CD4-positive, alpha-beta T cell treated with Interleukin-6 at 100 ng/mL for 8 hours (primary cell): ENCODE data around the gene PRKD2.

Experiments
- DNase-seq: peaks from one replicate; pipeline ENCODE4 v3.0.0-alpha.2; 2020; ENCODE audit warnings: mixed read lengths, low spot score

The PRKD2 gene

GRCh38 chr19:46741447-46741846, 24.5 kb upstream of the PRKD2 start:
- DNase-seq = no peak

GRCh38 chr19:46739290-46739771, 22.4 kb upstream of the PRKD2 start:
- no peak for DNase-seq

GRCh38 chr19:46737761-46738171, 20.9 kb upstream of the PRKD2 start:
- DNase-seq = no peak

DNA sequence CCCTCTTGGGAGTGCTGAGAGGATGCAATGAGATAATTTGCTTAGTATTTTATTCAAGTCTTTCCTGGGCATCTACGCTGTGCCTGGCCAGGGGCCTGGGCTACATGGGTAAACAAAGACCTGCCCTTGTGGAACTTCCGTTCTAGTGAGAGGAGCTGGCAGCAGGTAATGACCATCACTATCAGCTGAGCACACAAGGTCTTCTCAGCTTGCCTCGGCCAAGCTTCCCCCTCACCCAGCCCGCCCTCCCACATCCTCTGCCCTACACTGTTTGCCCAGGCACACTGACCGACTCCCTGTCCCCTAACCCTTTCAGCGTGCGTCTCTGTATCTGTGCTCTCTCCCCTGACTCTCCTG, 20.4 kb upstream of the PRKD2 start:
- DNase-seq = no peak

DNA sequence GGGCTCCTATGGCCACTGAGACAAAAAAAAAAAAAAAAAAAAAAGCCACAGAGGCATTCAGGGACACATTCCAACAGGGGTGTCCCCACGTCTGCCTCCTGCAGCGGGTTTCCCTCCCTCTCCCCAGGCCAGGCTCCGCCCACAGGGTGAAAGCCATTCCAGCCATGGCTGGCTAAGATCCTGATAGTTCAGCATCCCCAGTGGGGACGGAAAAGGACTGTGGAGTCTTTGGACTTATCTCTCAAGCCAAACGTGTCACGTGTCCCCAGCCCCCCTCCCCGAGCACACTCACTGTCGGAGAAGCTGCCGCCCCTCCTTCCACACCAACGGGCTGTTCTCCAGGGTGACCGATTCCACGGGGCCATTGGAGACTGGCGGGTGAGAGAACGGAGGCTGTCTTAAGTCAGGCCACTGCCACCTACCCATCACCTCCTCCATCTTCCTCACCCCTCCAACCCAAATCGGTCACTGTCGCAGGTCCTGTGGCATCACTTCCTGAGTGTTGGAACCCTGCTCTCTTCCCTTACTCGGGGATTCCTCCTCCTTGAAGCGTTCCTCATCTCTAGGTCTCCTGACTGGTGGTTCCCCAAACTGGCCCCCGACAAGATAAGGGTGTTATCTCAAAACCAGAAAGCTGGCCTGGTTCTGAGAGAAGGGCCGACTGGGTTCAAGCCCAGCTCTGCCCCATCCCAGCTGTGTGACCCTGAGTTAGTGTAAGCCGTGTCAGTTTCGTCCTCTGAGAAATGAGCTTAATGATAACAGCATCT, 19.8 kb upstream of the PRKD2 start:
- DNase-seq = no peak

- DNase-seq = no peak
Measured at GRCh38 chr19:46733690-46734292, 16.9 kb upstream of the PRKD2 start.

- DNase-seq = no peak
Measured at GRCh38 chr19:46732966-46733689, 16.2 kb upstream of the PRKD2 start.

DNA sequence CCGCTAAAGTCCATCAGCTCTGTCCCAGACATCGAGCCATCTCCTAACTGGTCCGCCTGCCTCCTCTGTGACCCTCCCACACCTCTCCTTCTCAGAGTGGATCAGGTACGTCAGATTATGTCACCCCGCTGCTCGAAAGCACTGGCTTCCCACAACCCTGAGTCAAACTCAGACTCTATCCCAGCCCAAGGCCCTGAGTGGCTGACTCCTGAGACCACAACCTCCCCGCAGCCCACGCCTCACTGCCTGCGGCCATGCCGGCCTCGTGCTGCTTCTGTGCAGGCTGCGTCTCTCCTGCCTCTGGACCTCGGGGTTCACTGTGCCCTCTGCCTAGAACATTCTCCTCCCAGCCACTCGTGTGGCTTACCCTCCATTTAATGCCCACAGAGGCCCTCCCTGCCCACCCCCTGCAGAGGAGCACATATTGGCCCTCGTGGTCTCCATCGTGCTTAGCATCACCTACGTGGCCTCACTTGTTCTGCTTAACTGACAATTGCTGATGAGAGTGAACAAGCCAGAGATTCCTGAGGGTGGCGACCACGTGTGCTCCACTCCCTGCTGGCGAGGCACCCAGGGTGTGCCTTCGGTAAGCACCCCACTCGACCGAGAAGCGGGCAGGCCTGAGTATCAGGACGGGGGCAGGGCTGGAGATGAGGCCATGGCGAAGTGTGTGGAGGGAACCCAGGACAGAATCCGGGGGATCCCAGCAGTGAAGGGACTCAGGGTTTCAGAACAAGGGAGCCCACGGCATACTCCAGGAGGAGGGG, 15.4 kb upstream of the PRKD2 start:
- DNase-seq = no peak

- DNase-seq = no peak
Measured at GRCh38 chr19:46731584-46731983, 14.7 kb upstream of the PRKD2 start.

DNA sequence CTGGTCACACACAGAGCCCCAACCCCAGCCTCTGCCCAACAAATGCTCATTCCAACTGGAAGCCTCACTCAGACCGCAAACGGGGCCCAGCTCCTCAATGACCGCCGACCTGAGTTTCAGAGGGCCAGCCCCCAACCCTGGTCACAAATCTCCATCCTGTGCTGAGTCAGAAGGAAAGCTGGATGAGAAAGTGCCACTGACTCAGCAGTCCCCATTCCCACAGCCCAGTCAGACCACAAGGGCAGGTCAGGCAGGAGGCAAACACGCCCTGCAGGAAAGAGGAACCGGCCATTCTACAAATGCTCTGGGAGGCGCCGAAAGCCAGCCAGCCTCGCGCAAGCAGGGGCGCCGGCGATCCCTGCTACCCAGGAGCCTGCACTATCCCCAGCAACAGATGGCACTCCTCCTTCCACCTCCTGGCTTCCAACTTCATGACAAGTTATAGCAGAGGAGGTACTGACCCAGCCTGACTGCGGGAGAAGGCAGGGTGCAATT, 14.1 kb upstream of the PRKD2 start:
- no peak for DNase-seq

GRCh38 chr19:46730595-46730994, 13.7 kb upstream of the PRKD2 start:
- DNase-seq = no peak

- DNase-seq = no peak
Measured at GRCh38 chr19:46730187-46730586, 13.3 kb upstream of the PRKD2 start.

- DNase-seq = no peak
Measured at GRCh38 chr19:46729696-46730095, 12.8 kb upstream of the PRKD2 start.

GRCh38 chr19:46728693-46729339, 11.9 kb upstream of the PRKD2 start:
- DNase-seq = peak; percentile 79

DNA sequence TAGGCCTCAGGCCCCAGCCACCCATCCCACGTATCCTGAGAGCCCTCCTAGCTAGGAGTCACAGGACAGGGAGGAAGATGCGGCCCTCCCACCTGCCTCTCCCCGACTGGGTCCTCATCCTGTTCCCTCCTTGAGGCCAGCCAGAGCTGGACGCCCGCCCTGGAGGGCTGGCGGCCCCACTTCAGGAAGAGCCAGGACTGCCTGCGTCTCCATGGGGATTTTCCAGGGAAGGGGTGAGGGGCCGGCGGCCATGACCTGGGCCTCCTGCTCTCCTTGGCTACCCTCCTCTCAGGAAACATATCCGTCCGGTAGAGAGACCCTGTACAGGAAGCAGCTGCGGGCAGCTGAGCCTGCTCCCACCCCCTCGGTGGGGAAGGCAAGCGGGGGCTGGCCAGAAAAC, 11.3 kb upstream of the PRKD2 start:
- DNase-seq = no peak

GRCh38 chr19:46727757-46728156, 10.8 kb upstream of the PRKD2 start:
- DNase-seq = no peak

DNA sequence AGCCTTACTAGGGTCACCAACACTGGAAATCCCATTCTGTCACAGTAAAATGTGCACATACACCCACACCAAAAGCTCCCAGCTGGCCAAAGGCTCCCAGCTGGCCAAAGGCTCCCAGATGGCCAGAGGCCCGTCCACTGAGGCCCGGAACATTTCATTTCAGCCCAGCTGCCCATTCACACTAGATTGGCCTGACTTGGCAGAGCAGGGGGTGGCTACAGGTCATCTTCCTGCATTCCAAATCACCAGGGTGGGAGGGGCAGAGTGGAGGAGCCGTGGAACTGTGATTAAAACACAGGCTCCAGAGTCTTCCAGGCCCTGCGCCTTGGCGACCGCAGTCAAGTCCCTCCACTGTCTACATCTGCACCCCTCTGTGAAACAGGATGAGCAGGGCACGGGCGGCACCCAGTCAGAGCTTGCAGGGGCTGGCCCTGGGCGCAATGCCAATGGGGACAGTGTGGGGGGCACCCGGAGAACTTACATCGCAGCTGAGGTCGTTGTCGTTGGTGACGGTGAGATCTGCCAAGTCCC, 10.1 kb upstream of the PRKD2 start:
- DNase-seq = no peak

DNA sequence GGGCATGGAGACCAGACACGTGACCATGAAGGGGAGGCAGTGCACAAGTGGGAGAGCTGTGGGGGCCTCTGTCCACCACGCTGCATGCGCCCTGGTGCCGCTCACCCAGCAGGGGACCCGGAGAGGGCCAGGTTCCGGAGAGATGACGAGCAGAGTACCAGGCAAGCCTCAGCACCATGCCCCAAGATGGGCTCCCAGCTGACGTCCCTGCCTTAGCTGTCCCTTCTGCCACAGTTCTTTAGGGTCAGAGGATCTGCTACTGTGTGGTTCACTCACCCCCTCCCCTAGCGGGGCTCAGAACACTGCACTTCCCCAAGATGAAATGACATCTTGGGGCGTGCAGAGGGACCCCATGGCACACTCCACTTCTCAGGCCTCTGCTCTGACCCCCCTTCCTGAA, 9.6 kb upstream of the PRKD2 start:
- no peak for DNase-seq

- no peak for DNase-seq
Measured at GRCh38 chr19:46725859-46726393, 9.0 kb upstream of the PRKD2 start.

DNA sequence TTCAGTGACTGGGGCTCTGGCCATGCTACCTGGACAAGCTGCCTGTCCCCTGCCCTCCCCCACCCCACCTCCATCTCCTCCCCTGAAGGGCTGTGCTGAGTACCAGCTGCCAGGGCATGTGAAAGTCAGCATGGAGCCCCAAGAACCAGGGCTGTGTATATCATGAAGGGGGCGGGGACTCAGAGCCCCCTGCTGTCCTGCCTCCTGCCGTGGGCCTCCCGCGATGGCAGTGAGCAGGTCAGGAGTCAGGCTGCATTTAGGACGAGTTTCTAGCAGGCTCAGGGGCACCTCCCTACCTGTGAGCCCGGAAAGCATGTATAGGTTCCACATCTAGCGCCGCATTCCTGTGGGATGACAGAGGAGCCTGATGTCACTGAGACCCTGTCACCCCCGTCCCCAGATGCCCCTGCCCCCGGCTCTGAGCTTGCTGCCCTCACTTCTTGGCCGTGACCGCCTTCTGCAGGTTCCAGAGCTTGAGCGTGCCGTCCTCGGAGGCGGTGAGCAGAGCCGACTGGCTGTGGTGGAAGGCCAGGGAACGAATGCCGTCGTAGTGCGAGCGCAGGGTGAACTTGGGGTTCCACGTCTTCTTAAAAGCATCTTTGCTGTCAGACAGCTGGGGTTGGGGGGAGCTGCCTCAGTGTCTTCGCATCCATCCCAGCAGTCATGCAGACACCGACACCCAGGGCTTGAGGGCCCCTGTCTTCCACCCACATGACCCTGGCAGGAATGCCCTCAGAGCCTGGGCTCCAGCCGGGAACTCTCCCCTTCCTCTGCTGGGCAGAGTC, 8.3 kb upstream of the PRKD2 start:
- DNase-seq = no peak
